ENCODE measurements around the gene ABR. TPM values are rescaled to one million over a fixed set of nuclear protein-coding genes. Genes with fewer than 3 reads are reported as not detected.

ABR gene
- total and polyA plus RNA-seq, 2 of the 13 experiments (the other 11 are each of a cell fraction or from before 2014, with no cell fraction given): 12.4 to 40.4 TPM

- TF ChIP-seq ZNF101 (CRISPR knock-in tag; IDR thresholded peaks at IDR 0.05; ENCODE audit: borderline replicate concordance, low read depth): no peak
- TF ChIP-seq ZC3H13 (CRISPR knock-in tag; IDR thresholded peaks at IDR 0.05): no peak
- TF ChIP-seq PCBP2 (optimal IDR thresholded peaks at IDR 0.05; ENCODE audit: low read depth, low read length, poor library complexity, severe bottlenecking): no peak
- TF ChIP-seq ARNTL (CRISPR knock-in tag; IDR thresholded peaks at IDR 0.05): 0 out of 2 replicates have a peak, but pooled peaks have one; percentile 13
- TF ChIP-seq ZBTB7A (CRISPR knock-in tag; IDR thresholded peaks at IDR 0.05): no peak
- TF ChIP-seq ESRRA (CRISPR knock-in tag; IDR thresholded peaks at IDR 0.05; ENCODE audit: low read depth): no peak; the same call in 1 of the 2 replicates
- peak; percentile 67 for TF ChIP-seq SAP130 (CRISPR knock-in tag; IDR thresholded peaks at IDR 0.05; ENCODE audit: low read depth)
- TF ChIP-seq HNRNPL (IDR thresholded peaks at IDR 0.05; ENCODE audit: low read depth, low read length): no peak
- TF ChIP-seq ZBTB37 (CRISPR knock-in tag; IDR thresholded peaks at IDR 0.05): no peak
- TF ChIP-seq POLR2G (IDR thresholded peaks at IDR 0.05; ENCODE audit: low read depth, low read length): no peak; the same call in 1 of the 2 replicates
- no peak for TF ChIP-seq ZBTB43 (CRISPR knock-in tag; conservative IDR thresholded peaks at IDR 0.05)
- TF ChIP-seq ZNF577 (CRISPR knock-in tag; IDR thresholded peaks at IDR 0.05; ENCODE audit: borderline replicate concordance, low read depth): no peak; the same call in 1 of the 2 replicates
- TF ChIP-seq ZSCAN21 (CRISPR knock-in tag; IDR thresholded peaks at IDR 0.05; ENCODE audit: borderline replicate concordance): no peak
- peak; percentile 56 for TF ChIP-seq TEAD3 (CRISPR knock-in tag; optimal IDR thresholded peaks at IDR 0.05; ENCODE audit: borderline replicate concordance)
- TF ChIP-seq ZNF724P (CRISPR knock-in tag; IDR thresholded peaks at IDR 0.05; ENCODE audit: borderline replicate concordance): no peak
- no peak for TF ChIP-seq LBX2 (CRISPR knock-in tag; IDR thresholded peaks at IDR 0.05; ENCODE audit: borderline replicate concordance)
- TF ChIP-seq SMAD9 (CRISPR knock-in tag; IDR thresholded peaks at IDR 0.05): no peak
- no peak; the same call in 1 of the 2 replicates for TF ChIP-seq NR2F6 (IDR thresholded peaks at IDR 0.05)
- TF ChIP-seq NR2F6 (CRISPR knock-in tag; IDR thresholded peaks at IDR 0.05): no peak
- TF ChIP-seq EHMT2 (IDR thresholded peaks at IDR 0.05; ENCODE audit: borderline replicate concordance, low read depth, low read length): no peak
- no peak for TF ChIP-seq DMTF1 (CRISPR knock-in tag; IDR thresholded peaks at IDR 0.05)
- no peak for TF ChIP-seq ZNF567 (CRISPR knock-in tag; IDR thresholded peaks at IDR 0.05; ENCODE audit: borderline replicate concordance)
- 0 out of 2 replicates have a peak, but pooled peaks have one; percentile 44 for TF ChIP-seq NFKBIZ (CRISPR knock-in tag; IDR thresholded peaks at IDR 0.05)
- no peak for TF ChIP-seq IRF1 (CRISPR knock-in tag; IDR thresholded peaks at IDR 0.05; ENCODE audit: low read depth)
Measured at GRCh38 chr17:980406-981291, 199.1 kb downstream of the ABR start (continued).
